Left ventricle myocardium inferior (tissue), 1 donor: Measurements from ENCODE around the gene DIPK1B. TPM values are rescaled to one million over a fixed set of nuclear protein-coding genes. Genes with fewer than 3 reads are reported as not detected.
"Not testable (repeated sequence)": the region's sequence is repeated elsewhere in the genome, so short reads cannot be mapped to it uniquely, and the experiment has no call there.

ENCODE experiments used
- DNase-seq: peaks from one replicate; pipeline ENCODE4 v3.0.0-alpha.2; 2020
- H3K27ac ChIP-seq: fragments of 200-600 bp; replicated peaks from 2 replicates; pipeline ENCODE4 v1.8.0; 2021
- H3K27me3 ChIP-seq: fragments of 200-600 bp; 2 replicates; pipeline ENCODE4 v1.8.0; 2021; ENCODE audit warnings: low read depth
- H3K36me3 ChIP-seq: fragments of 200-600 bp; 2 replicates; pipeline ENCODE4 v1.8.0; 2021
- H3K4me1 ChIP-seq: fragments of 200-600 bp; 2 replicates; pipeline ENCODE4 v1.8.0; 2021
- H3K4me3 ChIP-seq: fragments of 200-600 bp; 2 replicates; pipeline ENCODE4 v1.8.0; 2021; ENCODE audit warnings: mild to moderate bottlenecking, moderate library complexity
- H3K9me3 ChIP-seq: fragments of 200-600 bp; replicated peaks from 2 replicates; pipeline ENCODE4 v1.8.0; 2021
- intact Hi-C: fragments of 100-400 bp; cut with micrococcal nuclease; formaldehyde crosslinking; loops from one replicate; pipeline ENCODE4 v1.11.0; 2022
- total RNA-seq: library from RNA; stranded (reverse); fragmentation: NEBNext Ultra II Directional; extraction: Animal tissue kit (Norgen Biotek cat#: 25700); gene quantifications from one replicate; pipeline ENCODE4 v1.2.1, GENCODE V29; 2021
- TF ChIP-seq, protein P1 (sequence below): fragments of 200-600 bp; IDR thresholded peaks from 2 replicates; pipeline ENCODE4 v1.8.0; 2021; ENCODE audit warnings: antibody characterized with exemption, mild to moderate bottlenecking, borderline replicate concordance
- donor health status: DM: no; HTN: yes; CAD: no; lungs with severe emphysema.

The DIPK1B gene
- total RNA-seq, 1 donor from 2014 or later = 21.4 TPM

DNA sequence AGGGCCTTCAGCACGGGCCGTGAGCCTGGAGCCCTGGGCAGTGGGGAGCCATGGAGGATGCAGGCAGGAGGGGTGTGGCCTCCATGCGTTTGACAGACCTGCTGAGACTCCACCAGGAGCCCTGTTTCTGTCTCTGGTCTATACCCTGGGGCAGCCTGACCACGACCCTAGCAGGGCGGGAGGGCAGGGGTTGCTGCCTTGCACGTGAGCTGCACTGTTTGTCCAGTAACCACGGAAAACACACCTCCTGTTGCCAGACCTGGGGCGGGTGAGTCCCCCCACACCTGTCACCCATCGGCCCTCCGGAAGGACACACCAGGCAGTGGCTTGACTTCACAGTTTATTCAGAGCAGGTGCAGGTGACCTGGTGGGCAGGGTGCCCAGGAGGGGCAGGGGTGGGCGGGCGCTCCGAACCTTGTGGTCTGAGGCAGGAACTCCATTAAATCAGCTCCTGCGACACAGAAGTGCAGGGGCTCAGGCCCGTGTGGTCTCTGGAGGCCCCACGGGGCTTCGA, 41.7 kb downstream of the DIPK1B start:
- TF ChIP-seq, protein P1, sequence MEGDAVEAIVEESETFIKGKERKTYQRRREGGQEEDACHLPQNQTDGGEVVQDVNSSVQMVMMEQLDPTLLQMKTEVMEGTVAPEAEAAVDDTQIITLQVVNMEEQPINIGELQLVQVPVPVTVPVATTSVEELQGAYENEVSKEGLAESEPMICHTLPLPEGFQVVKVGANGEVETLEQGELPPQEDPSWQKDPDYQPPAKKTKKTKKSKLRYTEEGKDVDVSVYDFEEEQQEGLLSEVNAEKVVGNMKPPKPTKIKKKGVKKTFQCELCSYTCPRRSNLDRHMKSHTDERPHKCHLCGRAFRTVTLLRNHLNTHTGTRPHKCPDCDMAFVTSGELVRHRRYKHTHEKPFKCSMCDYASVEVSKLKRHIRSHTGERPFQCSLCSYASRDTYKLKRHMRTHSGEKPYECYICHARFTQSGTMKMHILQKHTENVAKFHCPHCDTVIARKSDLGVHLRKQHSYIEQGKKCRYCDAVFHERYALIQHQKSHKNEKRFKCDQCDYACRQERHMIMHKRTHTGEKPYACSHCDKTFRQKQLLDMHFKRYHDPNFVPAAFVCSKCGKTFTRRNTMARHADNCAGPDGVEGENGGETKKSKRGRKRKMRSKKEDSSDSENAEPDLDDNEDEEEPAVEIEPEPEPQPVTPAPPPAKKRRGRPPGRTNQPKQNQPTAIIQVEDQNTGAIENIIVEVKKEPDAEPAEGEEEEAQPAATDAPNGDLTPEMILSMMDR = no peak
- Histone ChIP-seq H3K9me3 (peaks cover 17% of the 10 kb centered on the region), H3K27ac (no peak overlapping the region), H3K27me3 (no peaks in the 10 kb centered on the region), H3K4me3 (no peak overlapping the region), H3K4me1 (peaks cover 15% of the 10 kb centered on the region), H3K36me3 (no peaks in the 10 kb centered on the region)
- no peak for DNase-seq
- intact Hi-C loops = no loop called here

DNA sequence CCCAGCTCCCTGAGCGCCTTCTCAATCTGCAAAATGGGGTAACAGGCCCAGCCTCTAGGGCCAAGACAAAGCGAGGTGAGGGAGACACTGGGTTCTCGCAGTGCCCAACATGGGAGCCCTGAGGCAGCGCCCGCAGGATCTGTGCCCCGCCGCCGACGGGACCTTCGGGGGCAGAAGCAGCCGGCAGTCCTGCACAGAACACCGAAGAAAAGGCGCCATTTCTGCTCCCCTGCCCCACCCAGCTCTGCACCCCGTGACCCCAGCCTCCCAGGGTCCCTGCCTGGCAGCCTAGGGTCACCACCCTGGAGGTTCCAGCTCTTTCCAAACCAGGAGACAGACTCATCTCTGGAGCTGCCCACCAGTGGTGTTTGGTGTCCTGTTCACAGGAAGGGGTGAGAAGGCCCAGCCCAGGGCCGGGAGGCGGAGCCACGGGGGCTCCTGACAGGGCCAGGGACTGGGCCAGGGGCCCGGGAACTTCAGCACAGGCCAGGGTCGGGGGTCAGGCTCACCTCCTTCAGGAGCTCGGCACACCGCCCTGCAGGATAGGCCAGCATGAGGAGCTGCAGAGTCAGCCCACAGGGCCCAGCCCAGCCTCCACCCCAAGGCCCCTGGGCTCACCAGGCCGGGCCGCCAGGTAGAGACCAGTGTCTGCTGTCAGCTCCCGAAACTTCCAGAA, 42.4 kb downstream of the DIPK1B start:
- no peak for DNase-seq
- Histone ChIP-seq H3K4me1 (peaks cover 9% of the 10 kb centered on the region), H3K9me3 (peaks cover 17% of the 10 kb centered on the region), H3K27ac (no peak overlapping the region), H3K4me3 (no peak overlapping the region), H3K27me3 (no peaks in the 10 kb centered on the region), H3K36me3 (no peaks in the 10 kb centered on the region)
- TF ChIP-seq, protein P1 = no peak
- intact Hi-C loops = no loop called here

DNA sequence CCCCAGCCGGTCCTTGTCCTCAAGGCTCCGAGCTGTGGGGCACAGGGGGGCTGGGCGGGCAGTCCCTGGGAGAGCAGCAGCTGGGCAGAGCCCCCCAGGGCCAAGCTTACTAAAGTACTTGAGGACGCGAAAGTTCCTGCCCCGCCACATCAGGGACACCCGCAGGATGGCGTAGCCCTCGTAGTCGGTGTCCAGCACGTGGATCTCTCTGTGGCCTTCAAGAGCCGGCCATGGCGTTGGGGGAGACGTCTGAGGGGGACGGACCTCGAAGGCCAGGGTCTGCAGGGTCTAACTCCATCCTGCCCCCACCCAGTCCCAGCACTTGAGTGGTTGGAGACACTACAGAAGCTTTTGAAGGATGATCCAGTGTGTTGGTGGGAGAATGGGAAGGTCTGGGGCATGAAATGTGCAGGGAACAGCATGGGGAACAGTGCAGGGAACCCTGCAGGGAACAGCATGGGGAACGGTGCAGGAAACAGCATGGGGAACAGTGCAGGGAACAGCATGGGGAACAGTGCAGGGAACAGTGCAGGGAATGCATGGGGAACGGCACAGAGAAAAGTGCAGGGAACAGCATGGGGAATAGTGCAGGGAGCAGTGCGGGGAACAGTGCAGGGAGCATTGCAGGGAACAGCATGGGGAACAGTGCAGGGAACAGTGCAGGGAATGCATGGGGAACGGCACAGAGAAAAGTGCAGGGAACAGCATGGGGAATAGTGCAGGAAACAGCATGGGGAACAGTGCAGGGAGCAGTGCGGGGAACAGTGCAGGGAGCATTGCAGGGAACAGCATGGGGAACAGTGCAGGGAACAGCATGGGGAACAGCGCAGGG, 43.1 kb downstream of the DIPK1B start:
- H3K4me1 ChIP-seq, intact Hi-C loops, H3K27ac ChIP-seq, DNase-seq, H3K27me3 ChIP-seq, H3K4me3 ChIP-seq, H3K36me3 ChIP-seq: not testable (repeated sequence)
- peaks cover 17% of the 10 kb centered on the region for H3K9me3 ChIP-seq

DNA sequence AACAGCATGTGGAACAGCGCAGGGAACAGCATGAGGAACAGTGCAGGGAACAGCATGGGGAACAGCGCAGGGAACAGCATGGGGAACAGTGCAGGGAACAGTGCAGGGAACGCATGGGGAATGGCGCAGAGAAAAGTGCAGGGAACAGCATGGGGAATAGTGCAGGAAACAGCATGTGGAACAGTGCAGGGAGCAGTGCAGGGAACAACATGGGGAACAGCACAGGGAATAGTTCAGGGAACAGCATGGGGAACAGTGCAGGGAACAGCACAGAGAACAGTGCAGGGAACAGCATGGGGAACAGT, 43.7 kb downstream of the DIPK1B start:
- peaks cover 10% of the 10 kb centered on the region for H3K4me1 ChIP-seq
- H3K9me3 ChIP-seq = peaks cover 17% of the 10 kb centered on the region
- no peak overlapping the region for H3K4me3 ChIP-seq
- H3K27ac ChIP-seq = no peak overlapping the region
- no peaks in the 10 kb centered on the region for H3K36me3 ChIP-seq
- no peaks in the 10 kb centered on the region for H3K27me3 ChIP-seq
- no peak for DNase-seq
- intact Hi-C loops = no loop called here
- TF ChIP-seq, protein P1 = no peak

DNA sequence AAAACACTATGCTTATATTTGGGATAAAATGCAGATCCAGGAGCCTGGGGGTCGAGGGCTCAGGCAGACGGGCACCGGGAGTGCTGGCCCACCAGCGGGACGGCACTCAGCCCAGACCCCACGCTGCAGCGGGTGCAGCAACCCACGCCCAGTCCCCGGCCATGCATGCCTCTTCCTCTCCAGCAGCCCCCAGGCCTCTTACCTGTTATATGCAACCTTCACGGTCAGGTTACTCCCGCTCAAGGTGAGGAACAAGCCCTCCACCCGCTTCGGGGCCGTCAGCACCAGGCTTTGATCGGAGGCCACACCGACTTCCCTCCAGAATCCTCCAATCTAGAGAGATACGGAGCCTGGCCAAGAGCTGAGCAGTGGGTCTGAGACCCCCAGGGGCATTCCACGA, 44.5 kb downstream of the DIPK1B start:
- H3K4me3 ChIP-seq = no peak overlapping the region
- peaks cover 9% of the 10 kb centered on the region for H3K9me3 ChIP-seq
- no peaks in the 10 kb centered on the region for H3K36me3 ChIP-seq
- intact Hi-C loops = no loop called here
- DNase-seq = no peak
- TF ChIP-seq, protein P1 = no peak
- H3K27ac ChIP-seq = no peak overlapping the region
- H3K4me1 ChIP-seq = peaks cover 12% of the 10 kb centered on the region
- peaks cover 2% of the 10 kb centered on the region for H3K27me3 ChIP-seq

DNA sequence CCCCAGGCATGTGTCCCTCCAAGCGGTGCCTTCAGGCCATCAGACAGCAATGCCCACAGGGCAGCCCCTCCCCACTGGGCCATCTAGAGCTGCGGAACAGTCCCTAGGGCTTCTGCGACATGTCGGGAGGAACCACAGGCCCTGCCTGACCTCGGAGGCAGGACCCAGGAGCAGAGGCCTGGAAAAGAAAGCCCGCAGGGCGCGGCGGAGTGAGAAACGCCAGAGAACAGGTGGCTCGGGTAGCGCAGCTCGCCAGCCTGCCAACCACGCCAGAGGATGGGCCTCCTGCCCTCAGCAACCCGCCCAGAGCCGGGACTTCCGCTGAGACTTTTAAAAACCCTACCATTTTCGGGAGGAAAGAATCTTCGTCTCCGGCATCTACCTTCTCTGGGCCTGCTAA, 45.0 kb downstream of the DIPK1B start:
- peaks cover 4% of the 10 kb centered on the region for H3K9me3 ChIP-seq
- peaks cover 7% of the 10 kb centered on the region for H3K27me3 ChIP-seq
- no peak overlapping the region for H3K27ac ChIP-seq
- peaks cover 12% of the 10 kb centered on the region for H3K4me1 ChIP-seq
- no peaks in the 10 kb centered on the region for H3K36me3 ChIP-seq
- DNase-seq = no peak
- H3K4me3 ChIP-seq = no peak overlapping the region
- TF ChIP-seq, protein P1 = no peak
- intact Hi-C loops = no loop called here
